ENCODE data around the gene HES5. TPM values are rescaled to one million over a fixed set of nuclear protein-coding genes. Genes with fewer than 3 reads are reported as not detected.

Gene HES5
- total and polyA plus RNA-seq, 2 experiments from 2014 or later: 0.16 to 0.21 TPM

DNA sequence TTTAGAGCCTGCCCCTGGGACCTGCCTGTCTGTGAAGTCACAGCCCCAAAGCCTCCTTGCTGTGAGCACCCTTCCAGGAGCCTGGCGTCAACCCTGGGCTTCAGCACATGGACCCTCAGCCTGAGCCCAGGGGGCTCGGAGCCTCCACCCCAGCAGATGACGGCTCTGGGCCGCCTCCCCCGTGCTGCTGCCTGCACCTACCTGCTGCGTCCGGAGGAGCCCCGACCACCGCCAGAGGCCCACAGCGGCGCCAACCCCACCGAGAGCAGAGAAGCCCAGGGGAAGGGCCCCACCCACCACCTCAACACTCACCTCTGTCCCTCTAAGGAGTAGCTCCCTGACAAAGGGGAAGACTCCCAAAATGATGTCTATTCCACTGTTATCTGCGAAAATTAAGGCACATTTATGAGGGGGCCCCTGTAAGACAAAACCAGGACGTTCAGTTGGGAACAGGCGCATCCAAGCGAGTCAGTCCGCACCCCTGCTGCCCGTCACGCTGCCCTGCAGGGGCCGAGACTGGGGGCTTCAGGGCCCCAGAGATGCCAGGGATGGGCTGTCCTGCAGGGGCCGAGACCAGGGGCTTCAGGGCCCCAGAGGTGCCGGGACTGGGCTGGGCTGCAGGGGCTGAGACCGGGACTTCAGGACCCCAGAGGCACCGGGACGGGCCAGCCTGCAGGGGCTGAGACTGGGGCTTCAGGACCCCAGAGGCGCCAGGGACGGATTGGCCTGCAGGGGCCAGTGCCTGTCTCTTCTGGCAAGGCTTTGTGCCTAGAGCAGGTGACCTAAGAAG lies 19.5 kb downstream of the HES5 start:
- no peak overlapping the region for H3K4me3 ChIP-seq
- Mint-ChIP-seq H3K4me1 (no peaks in the 10 kb centered on the region), H3K36me3 (ENCODE audit: low read depth) (peaks cover 22% of the 10 kb centered on the region), H3K9me3 (no peaks in the 10 kb centered on the region), H3K4me3 (no peak overlapping the region), H3K27me3 (ENCODE audit: insufficient read depth, low read depth, poor library complexity) (peaks cover 2% of the 10 kb centered on the region), H3K27ac (no peak overlapping the region)
- H3K4me1 ChIP-seq (ENCODE audit: insufficient read depth): no peaks in the 10 kb centered on the region
- H3K79me2 ChIP-seq (replicated peaks; ENCODE audit: insufficient read depth): no peaks in the 10 kb centered on the region
- H2AFZ ChIP-seq: no peak overlapping the region
- ATAC-seq (no peak), DNase-seq (ENCODE audit: low spot score) (no peak)
- TF ChIP-seq NANOG (IDR thresholded peaks at IDR 0.05; ENCODE audit: borderline replicate concordance) (no peak), ZNF331 (CRISPR knock-in tag; IDR thresholded peaks at IDR 0.05; ENCODE audit: low read depth) (no peak), JUNB (IDR thresholded peaks at IDR 0.05; ENCODE audit: unreplicated experiment) (no peak), ZNF114 (CRISPR knock-in tag; IDR thresholded peaks at IDR 0.05) (no peak), ZNF462 (CRISPR knock-in tag; IDR thresholded peaks at IDR 0.05) (no peak), POLR2AphosphoS5 (IDR thresholded peaks at IDR 0.05; ENCODE audit: low read depth) (no peak), REST (IDR thresholded peaks at IDR 0.05; ENCODE audit: unreplicated experiment) (no peak), EZH2 (IDR thresholded peaks at IDR 0.05; ENCODE audit: low read depth, unreplicated experiment) (no peak), CREB1 (CRISPR knock-in tag; IDR thresholded peaks at IDR 0.05; ENCODE audit: low read depth) (no peak), CTCF (conservative IDR thresholded peaks at IDR 0.05; ENCODE audit: low read depth in 2 of 2) (no peak), EZH2phosphoT487 (IDR thresholded peaks at IDR 0.05; ENCODE audit: unreplicated experiment) (no peak), STAT1 (IDR thresholded peaks at IDR 0.05; ENCODE audit: unreplicated experiment) (no peak)
- TF ChIP-seq, protein P1, sequence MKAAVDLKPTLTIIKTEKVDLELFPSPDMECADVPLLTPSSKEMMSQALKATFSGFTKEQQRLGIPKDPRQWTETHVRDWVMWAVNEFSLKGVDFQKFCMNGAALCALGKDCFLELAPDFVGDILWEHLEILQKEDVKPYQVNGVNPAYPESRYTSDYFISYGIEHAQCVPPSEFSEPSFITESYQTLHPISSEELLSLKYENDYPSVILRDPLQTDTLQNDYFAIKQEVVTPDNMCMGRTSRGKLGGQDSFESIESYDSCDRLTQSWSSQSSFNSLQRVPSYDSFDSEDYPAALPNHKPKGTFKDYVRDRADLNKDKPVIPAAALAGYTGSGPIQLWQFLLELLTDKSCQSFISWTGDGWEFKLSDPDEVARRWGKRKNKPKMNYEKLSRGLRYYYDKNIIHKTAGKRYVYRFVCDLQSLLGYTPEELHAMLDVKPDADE (IDR thresholded peaks at IDR 0.05): no peak
- H3K9me2 ChIP-seq (ENCODE audit: insufficient read depth): no peaks in the 10 kb centered on the region
- H3F3A ChIP-seq (replicated peaks; ENCODE audit: low read depth): no peaks in the 10 kb centered on the region
- H3K27me3 ChIP-seq (ENCODE audit: insufficient read depth): no peaks in the 10 kb centered on the region
- no peak overlapping the region for H3K4me2 ChIP-seq
- H3K27ac ChIP-seq (ENCODE audit: low read depth): no peak overlapping the region
- H3K36me3 ChIP-seq (ENCODE audit: insufficient read depth): no peaks in the 10 kb centered on the region; the same call in 1 of the 2 replicates
- H4K20me1 ChIP-seq (replicated peaks; ENCODE audit: insufficient read depth): no peaks in the 10 kb centered on the region; the same call in 1 of the 2 replicates
